CD4-positive, CD25-positive, alpha-beta regulatory T cell (primary cell): ENCODE results near the gene DLK1. TPM values are rescaled to one million over a fixed set of nuclear protein-coding genes. Genes with fewer than 3 reads are reported as not detected.

Source experiments
- ATAC-seq, 2 donors: fragments of 150-1000 bp; cut with Tn5 transposase; one replicate each; pipeline ENCODE4 v1.10.0; 2021; ENCODE audit warnings: low read depth in 2 of 2, moderate number of reproducible peaks in 2 of 2, moderate library complexity in 1 of 2
- DNase-seq, 3 donors: peaks; one replicate each; pipeline versions ENCODE4 v3.0.0 to v3.0.0-alpha.2; 2012 to 2022; ENCODE audit warnings: mixed read lengths in 1 of 3
- H3K27ac ChIP-seq: one replicate; pipeline ENCODE4 v1.7.0; 2013; ENCODE audit warnings: mild to moderate bottlenecking, low read length; ENCODE audit not compliant: insufficient read depth, poor library complexity, severe bottlenecking
- H3K27me3 ChIP-seq: one replicate; pipeline ENCODE4 v1.7.0; 2013; ENCODE audit warnings: low read length; ENCODE audit not compliant: control insufficient read depth, insufficient read depth
- H3K36me3 ChIP-seq: one replicate; pipeline ENCODE4 v1.7.0; 2013; ENCODE audit warnings: mild to moderate bottlenecking, low read length, moderate library complexity; ENCODE audit not compliant: control insufficient read depth, insufficient read depth
- H3K4me1 ChIP-seq: 2 replicates; pipeline ENCODE4 v1.7.0; 2013; ENCODE audit warnings: mild to moderate bottlenecking, low read length; ENCODE audit not compliant: insufficient read depth, control insufficient read depth, poor library complexity, severe bottlenecking
- H3K4me3 ChIP-seq: one replicate; pipeline ENCODE4 v1.7.0; 2013; ENCODE audit warnings: low read depth, mild to moderate bottlenecking, low read length, moderate library complexity
- H3K9me3 ChIP-seq, 2 experiments: 1 replicate in 1 of 2; 2 replicates in 1 of 2; pipeline ENCODE4 v1.7.0; 2013; ENCODE audit warnings: low read length in 2 of 2, mild to moderate bottlenecking in 1 of 2, moderate library complexity in 1 of 2; ENCODE audit not compliant: control insufficient read depth in 2 of 2
- H3K27ac Mint-ChIP-seq, 3 donors: one replicate each; pipeline ENCODE4 v1.8.0; 2020 to 2022; ENCODE audit warnings: mild to moderate bottlenecking in 3 of 3, mixed read lengths in 3 of 3, moderate library complexity in 2 of 3
- H3K27me3 Mint-ChIP-seq: one replicate; pipeline ENCODE4 v1.8.0; 2022; ENCODE audit warnings: mild to moderate bottlenecking, mixed read lengths
- H3K36me3 Mint-ChIP-seq: one replicate; pipeline ENCODE4 v1.8.0; 2020; ENCODE audit warnings: mixed read lengths
- H3K4me1 Mint-ChIP-seq, 4 donors: one replicate each; pipeline ENCODE4 v1.8.0; 2020 to 2022; ENCODE audit warnings: mixed read lengths in 4 of 4, mild to moderate bottlenecking in 1 of 4
- H3K4me3 Mint-ChIP-seq, 4 donors: one replicate each; pipeline ENCODE4 v1.8.0; 2020 to 2022; ENCODE audit warnings: mild to moderate bottlenecking in 4 of 4, mixed read lengths in 4 of 4, moderate library complexity in 3 of 4
- H3K9me3 Mint-ChIP-seq, 7 donors: one replicate each; pipeline ENCODE4 v1.8.0; 2020 to 2022; ENCODE audit warnings: mixed read lengths in 7 of 7, mild to moderate bottlenecking in 3 of 7, moderate library complexity in 2 of 7
- polyA plus RNA-seq, 4 donors: library from polyadenylated mRNA; unstranded; fragments of 300-500 nt; fragmentation: Illumina TruSeq; gene quantifications; one replicate each; pipeline ENCODE4 v1.2.3, GENCODE V29; 2021
- total RNA-seq: library from RNA; stranded (reverse); gene quantifications from one replicate; pipeline ENCODE4 v1.2.3, GENCODE V29; 2022

DLK1 gene
- total and polyA plus RNA-seq, 5 donors from 2014 or later: not detected

GRCh38 chr14:100770605-100771120, 44.0 kb downstream of the DLK1 start:
- ATAC-seq (no peak), DNase-seq (no peak)
- peaks cover 0 to 2% (median 0%) of the 10 kb centered on the region in 7 donors for H3K9me3 Mint-ChIP-seq
- Histone ChIP-seq H3K4me3 (no peak overlapping the region), H3K9me3 (no peaks in the 10 kb centered on the region), H3K4me1 (no peaks in the 10 kb centered on the region), H3K36me3 (no peaks in the 10 kb centered on the region), H3K27me3 (no peaks in the 10 kb centered on the region), H3K27ac (no peak overlapping the region)
- no peak overlapping the region for H3K4me3 Mint-ChIP-seq
- H3K36me3 Mint-ChIP-seq: no peaks in the 10 kb centered on the region
- no peaks in the 10 kb centered on the region for H3K4me1 Mint-ChIP-seq
- no peaks in the 10 kb centered on the region for H3K27me3 Mint-ChIP-seq
- H3K27ac Mint-ChIP-seq: no peak overlapping the region

DNA sequence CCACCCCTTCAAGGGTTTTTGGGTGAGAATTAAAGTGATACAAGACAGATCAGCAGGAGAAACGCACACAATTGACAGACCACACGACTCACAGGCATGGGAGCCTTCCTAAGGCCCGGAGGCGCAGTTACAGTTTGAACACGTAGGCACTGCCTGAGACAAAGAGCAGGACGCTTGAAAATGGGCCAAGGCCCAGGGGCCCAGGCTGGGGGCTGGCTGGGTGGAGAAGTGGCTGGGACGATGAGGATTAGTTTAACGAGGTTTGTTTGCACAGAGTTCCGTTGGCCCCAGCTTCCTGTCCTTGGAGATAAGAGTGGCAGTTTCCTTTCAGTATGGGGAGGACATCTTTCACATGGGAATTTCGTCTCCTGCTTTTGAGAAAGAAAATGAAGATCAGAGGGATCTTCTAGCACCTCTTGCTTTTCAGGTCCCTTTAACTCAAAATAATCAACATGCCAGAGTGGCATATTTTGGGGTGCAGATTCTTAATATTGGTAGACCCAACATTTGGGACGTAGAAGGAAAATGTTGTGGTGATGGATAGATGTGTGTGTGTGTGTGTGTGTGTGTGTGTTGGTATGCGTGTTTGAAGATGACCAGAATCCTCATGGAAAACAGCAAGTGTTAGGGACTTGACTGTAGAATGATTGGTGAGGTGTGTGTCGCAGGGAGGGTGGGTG, 44.6 kb downstream of the DLK1 start:
- Mint-ChIP-seq H3K9me3 (peaks cover 0 to 2% (median 0%) of the 10 kb centered on the region in 7 donors), H3K4me3 (no peak overlapping the region), H3K4me1 (no peaks in the 10 kb centered on the region), H3K27me3 (no peaks in the 10 kb centered on the region), H3K36me3 (no peaks in the 10 kb centered on the region), H3K27ac (no peak overlapping the region)
- no peaks in the 10 kb centered on the region for H3K36me3 ChIP-seq
- no peaks in the 10 kb centered on the region for H3K4me1 ChIP-seq
- no peaks in the 10 kb centered on the region for H3K27me3 ChIP-seq
- no peak overlapping the region for H3K4me3 ChIP-seq
- H3K27ac ChIP-seq: no peak overlapping the region
- ATAC-seq (no peak), DNase-seq (no peak)
- H3K9me3 ChIP-seq: no peaks in the 10 kb centered on the region

- Mint-ChIP-seq H3K36me3 (no peaks in the 10 kb centered on the region), H3K4me1 (no peaks in the 10 kb centered on the region), H3K9me3 (peaks cover 0 to 2% (median 0%) of the 10 kb centered on the region in 7 donors), H3K4me3 (no peak overlapping the region), H3K27ac (no peak overlapping the region), H3K27me3 (no peaks in the 10 kb centered on the region)
- no peaks in the 10 kb centered on the region for H3K27me3 ChIP-seq
- no peaks in the 10 kb centered on the region for H3K36me3 ChIP-seq
- no peaks in the 10 kb centered on the region for H3K9me3 ChIP-seq
- H3K4me3 ChIP-seq: no peak overlapping the region
- DNase-seq: no peak
- no peak overlapping the region for H3K27ac ChIP-seq
- no peak for ATAC-seq
- no peaks in the 10 kb centered on the region for H3K4me1 ChIP-seq
Observed at GRCh38 chr14:100772607-100773165, 46.0 kb downstream of the DLK1 start.

DNA sequence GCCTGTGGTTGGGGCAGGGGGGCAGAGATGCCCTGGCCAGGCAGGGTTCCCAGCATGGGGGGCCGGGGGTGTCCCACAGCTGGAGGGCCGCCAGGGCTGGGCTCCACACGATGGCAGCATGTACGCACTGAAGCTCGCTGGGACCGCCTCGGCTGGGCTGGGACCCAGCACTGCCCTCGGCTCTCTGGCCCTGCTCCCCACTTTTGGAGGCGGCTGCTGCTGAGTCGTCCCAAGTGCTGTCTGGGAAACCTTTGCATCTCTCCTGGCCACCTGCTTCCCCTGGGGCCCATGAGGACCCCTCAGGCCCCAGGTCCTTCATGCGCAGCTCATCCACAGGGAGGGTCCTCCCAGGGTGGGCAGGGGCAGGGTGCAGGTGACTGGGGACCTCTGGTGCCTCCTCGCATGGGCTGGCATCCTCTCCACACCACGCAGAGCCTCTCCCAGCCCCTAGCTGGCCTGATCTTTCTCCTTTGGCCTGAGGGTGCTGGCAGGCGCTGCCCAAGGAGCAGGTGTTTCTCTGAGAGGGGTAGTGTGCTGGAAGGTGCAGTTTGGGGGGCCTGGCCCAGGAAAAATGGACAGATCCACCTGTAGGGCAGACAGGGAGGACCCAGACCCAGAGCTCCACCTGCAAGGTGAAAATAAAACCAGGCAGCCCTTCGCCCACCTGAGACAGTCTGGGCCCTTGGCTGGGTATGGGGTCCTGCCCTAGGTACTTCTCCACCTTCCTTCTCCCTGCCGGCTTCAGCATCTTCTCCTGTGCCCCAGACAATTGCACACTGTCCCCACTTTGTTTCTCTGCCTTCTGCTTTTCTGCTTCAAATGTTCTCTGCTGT, 46.9 kb downstream of the DLK1 start:
- no peaks in the 10 kb centered on the region for H3K36me3 Mint-ChIP-seq
- H3K4me3 Mint-ChIP-seq: no peak overlapping the region
- Histone ChIP-seq H3K9me3 (no peaks in the 10 kb centered on the region), H3K36me3 (no peaks in the 10 kb centered on the region), H3K27me3 (no peaks in the 10 kb centered on the region), H3K4me3 (no peak overlapping the region), H3K4me1 (no peaks in the 10 kb centered on the region), H3K27ac (no peak overlapping the region)
- no peak for DNase-seq
- H3K27ac Mint-ChIP-seq: no peak overlapping the region
- H3K4me1 Mint-ChIP-seq: no peaks in the 10 kb centered on the region
- no peak for ATAC-seq
- H3K9me3 Mint-ChIP-seq: peaks cover 0 to 2% (median 0%) of the 10 kb centered on the region in 7 donors
- no peaks in the 10 kb centered on the region for H3K27me3 Mint-ChIP-seq

DNA sequence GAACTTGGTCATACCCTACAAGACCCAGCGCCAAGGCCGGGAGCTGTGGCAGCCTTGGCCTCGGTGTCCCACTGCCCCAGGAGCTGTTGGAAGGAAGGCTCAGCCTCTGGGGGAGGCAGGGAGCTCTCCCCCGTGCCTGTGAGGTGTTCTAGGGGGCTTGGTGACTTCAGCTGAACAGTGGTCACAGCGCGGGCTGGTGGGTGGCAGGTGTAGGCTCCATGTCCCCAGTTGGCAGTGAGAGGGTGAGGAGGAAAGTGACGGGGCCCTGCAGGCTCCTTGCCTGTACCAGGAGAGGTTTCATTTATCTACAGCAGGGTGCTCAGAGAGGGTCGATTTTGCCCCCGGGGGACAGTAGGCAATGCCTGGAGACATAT, 47.5 kb downstream of the DLK1 start:
- no peak for ATAC-seq
- no peak for DNase-seq
- Histone ChIP-seq H3K36me3 (no peaks in the 10 kb centered on the region), H3K27me3 (no peaks in the 10 kb centered on the region), H3K4me1 (no peaks in the 10 kb centered on the region), H3K27ac (no peak overlapping the region), H3K4me3 (no peak overlapping the region), H3K9me3 (no peaks in the 10 kb centered on the region)
- H3K27me3 Mint-ChIP-seq: no peaks in the 10 kb centered on the region
- peaks cover 0 to 2% (median 0%) of the 10 kb centered on the region in 7 donors for H3K9me3 Mint-ChIP-seq
- H3K36me3 Mint-ChIP-seq: no peaks in the 10 kb centered on the region
- no peaks in the 10 kb centered on the region for H3K4me1 Mint-ChIP-seq
- H3K4me3 Mint-ChIP-seq: no peak overlapping the region
- no peak overlapping the region for H3K27ac Mint-ChIP-seq

- Mint-ChIP-seq H3K27me3 (no peaks in the 10 kb centered on the region), H3K36me3 (no peaks in the 10 kb centered on the region)
Observed at GRCh38 chr14:100775351-100775830, 48.7 kb downstream of the DLK1 start.

DNA sequence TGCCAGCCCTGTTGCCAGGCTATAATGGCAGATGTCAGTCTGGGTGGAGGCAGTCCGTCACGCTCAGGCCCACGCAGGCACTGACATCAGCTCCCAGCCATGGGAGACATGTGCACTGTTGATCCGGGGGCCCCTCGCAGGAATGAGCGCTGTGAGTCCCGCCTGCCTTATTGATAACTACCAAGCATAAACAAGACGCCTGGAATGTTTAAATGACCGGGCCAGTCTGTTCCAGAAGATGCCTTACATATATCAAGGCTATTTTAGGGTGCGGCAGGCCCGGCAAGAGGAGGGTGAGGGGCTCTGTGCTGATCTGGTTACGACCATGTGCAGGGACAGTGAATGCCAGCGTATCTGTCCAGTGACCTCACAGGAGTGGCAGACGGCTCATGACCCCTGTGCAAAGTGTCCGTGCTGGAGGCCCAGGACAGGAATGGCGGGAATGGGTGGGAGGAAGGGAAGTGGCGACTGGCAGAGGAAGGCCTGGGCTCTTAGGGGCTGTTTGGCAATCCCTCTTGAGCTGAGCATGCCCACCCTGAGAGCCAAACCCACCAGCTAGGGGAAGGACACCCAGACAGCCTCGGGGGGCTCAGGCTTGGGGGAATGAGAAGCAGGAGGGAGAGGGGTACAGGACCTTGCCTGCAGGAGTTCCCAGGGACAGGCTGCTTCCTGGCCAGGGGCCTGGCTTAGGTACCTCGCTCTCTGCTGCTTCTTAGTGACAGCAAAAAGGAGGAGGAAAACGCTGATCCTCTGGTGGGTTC, 49.3 kb downstream of the DLK1 start:
- Mint-ChIP-seq H3K27ac (no peak overlapping the region), H3K27me3 (no peaks in the 10 kb centered on the region), H3K36me3 (no peaks in the 10 kb centered on the region), H3K9me3 (no peaks in the 10 kb centered on the region), H3K4me1 (no peaks in the 10 kb centered on the region), H3K4me3 (no peak overlapping the region)
- Histone ChIP-seq H3K27ac (no peak overlapping the region), H3K27me3 (no peaks in the 10 kb centered on the region), H3K9me3 (no peaks in the 10 kb centered on the region), H3K36me3 (no peaks in the 10 kb centered on the region), H3K4me1 (no peaks in the 10 kb centered on the region), H3K4me3 (no peak overlapping the region)
- no peak for ATAC-seq
- DNase-seq: no peak

More at GRCh38 chr14:100775351-100775830, 48.7 kb downstream of the DLK1 start:
- no peak for ATAC-seq
- no peak overlapping the region for H3K4me3 ChIP-seq
- Mint-ChIP-seq H3K4me1 (no peaks in the 10 kb centered on the region), H3K9me3 (peaks cover 0 to 2% (median 0%) of the 10 kb centered on the region in 7 donors), H3K4me3 (no peak overlapping the region), H3K27ac (no peak overlapping the region)
- H3K4me1 ChIP-seq: no peaks in the 10 kb centered on the region
- H3K9me3 ChIP-seq: no peaks in the 10 kb centered on the region
- H3K36me3 ChIP-seq: no peaks in the 10 kb centered on the region
- H3K27ac ChIP-seq: no peak overlapping the region
- no peak for DNase-seq
- H3K27me3 ChIP-seq: no peaks in the 10 kb centered on the region
